ENCODE results near the gene SEMA4D. TPM values are rescaled to one million over a fixed set of nuclear protein-coding genes. Genes with fewer than 3 reads are reported as not detected.

Gene SEMA4D
- total and polyA plus RNA-seq, 9 of the 15 experiments (the other 6 are each of a cell fraction or from before 2014, with no cell fraction given): 0.38 to 5.1 (median 1.8) TPM

GRCh38 chr9:89515416-89515815 lies 17.5 kb upstream of the SEMA4D start (continued):
- TF ChIP-seq ZNF277 (CRISPR knock-in tag; IDR thresholded peaks at IDR 0.05; ENCODE audit: borderline replicate concordance) (no peak), CC2D1A (IDR thresholded peaks at IDR 0.05) (no peak)

GRCh38 chr9:89514956-89515355 lies 17.0 kb upstream of the SEMA4D start:
- H3K27ac ChIP-seq (ENCODE audit: extremely low read depth, low read depth, low read length): no peak overlapping the region
- H3K4me2 ChIP-seq (ENCODE audit: insufficient read depth, low read length): no peak overlapping the region
- CTCF ChIA-PET (ENCODE audit: low intra/inter-chr PET ratio): no interaction called here
- ATAC-seq (no peak), DNase-seq (ENCODE audit: extremely low read depth in 1 of 4, low spot score in 3 of 4) (no peak), FAIRE-seq (no peak)
- no peaks in the 10 kb centered on the region for H3K9me3 ChIP-seq (replicated peaks; ENCODE audit: control insufficient read depth, insufficient read depth, low read depth, low read length)
- BruUV-seq (replicated peaks): no TSS peak
- TF ChIP-seq IRF2 (CRISPR knock-in tag; IDR thresholded peaks at IDR 0.05) (no peak), SP1 (CRISPR knock-in tag; IDR thresholded peaks at IDR 0.05) (no peak), PCBP2 (IDR thresholded peaks at IDR 0.05; ENCODE audit: low read depth, low read length, poor library complexity, severe bottlenecking) (no peak), KLF6 (CRISPR knock-in tag; IDR thresholded peaks at IDR 0.05; ENCODE audit: borderline replicate concordance) (no peak)
- intact Hi-C loops (cut with micrococcal nuclease) (no loop called here), in situ Hi-C loops (cut with MboI) (no loop called here)
- H3K79me2 ChIP-seq (ENCODE audit: control insufficient read depth, insufficient read depth, low read length): no peaks in the 10 kb centered on the region
- H3K4me3 ChIP-seq: no peak overlapping the region
- H3K9ac ChIP-seq (ENCODE audit: insufficient read depth in 1 of 2, low read depth in 2 of 2, low read length in 2 of 2): no peak overlapping the region
- H3K36me3 ChIP-seq (ENCODE audit: control insufficient read depth, insufficient read depth, low read length): no peaks in the 10 kb centered on the region
- peaks cover 0 to 13% of the 10 kb centered on the region in 2 experiments; a peak in 2 of 5 replicates for H3K27me3 ChIP-seq (ENCODE audit: control insufficient read depth in 2 of 2, insufficient read depth in 2 of 2, low read length in 2 of 2)
- H2AFZ ChIP-seq (ENCODE audit: low read depth, low read length): no peak overlapping the region
- POLR2A ChIA-PET: no interaction called here
- WGBS (ENCODE audit: insufficient coverage, low coverage, missing lambda C conversion rate): 0% methylated on average over 6 of the region's 6 CpGs
- H4K20me1 ChIP-seq (replicated peaks; ENCODE audit: control insufficient read depth, insufficient read depth, low read length): no peaks in the 10 kb centered on the region
- H3K9me1 ChIP-seq (ENCODE audit: control insufficient read depth, insufficient read depth, low read length): no peaks in the 10 kb centered on the region
- H3K4me1 ChIP-seq (replicated peaks in 1 of 2; ENCODE audit: control insufficient read depth in 2 of 2, insufficient read depth in 2 of 2, low read length in 2 of 2): no peaks in the 10 kb centered on the region

Measured in K562 (cell line).